K562 (cell line): ENCODE measurements around the gene CTDNEP1. TPM values are rescaled to one million over a fixed set of nuclear protein-coding genes. Genes with fewer than 3 reads are reported as not detected.

Experiments used
- ATF7 ChIP-seq: fragments of 450-650 bp; IDR thresholded peaks from 2 replicates; pipeline ENCODE4 v1.7.1; 2014; ENCODE audit warnings: mild to moderate bottlenecking, moderate library complexity
- ETS2 ChIP-seq: IDR thresholded peaks from 2 replicates; pipeline ENCODE4 v1.6.1; 2016; ENCODE audit warnings: borderline replicate concordance, missing genetic modification characterization, mild to moderate bottlenecking, moderate library complexity, missing compliant biosample characterization; ENCODE audit not compliant: poor library complexity, severe bottlenecking
- HNRNPK ChIP-seq: fragments of 200-400 bp; formaldehyde crosslinking; IDR thresholded peaks from one replicate; pipeline ENCODE4 v1.6.1; 2018; ENCODE audit warnings: mild to moderate bottlenecking, low read depth, low read length; ENCODE audit not compliant: poor library complexity, severe bottlenecking
- KDM5B ChIP-seq: fragments of 200-600 bp; sonication (generic); IDR thresholded peaks from 2 replicates; pipeline ENCODE4 v1.6.1; 2012; ENCODE audit warnings: low read depth, mild to moderate bottlenecking, moderate library complexity, low read length, control low read depth, inconsistent platforms; ENCODE audit not compliant: insufficient replicate concordance
- KLF13 ChIP-seq: fragments of 450-650 bp; IDR thresholded peaks from 2 replicates; pipeline ENCODE4 v1.6.1; 2016; ENCODE audit warnings: missing genetic modification characterization, low read depth, mild to moderate bottlenecking, missing compliant biosample characterization, moderate library complexity, borderline replicate concordance
- NFRKB ChIP-seq: fragments of 450-650 bp; IDR thresholded peaks from 2 replicates; pipeline ENCODE4 v1.6.1; 2016; ENCODE audit warnings: low read depth
- NR2C2 ChIP-seq, 2 experiments: fragments of 200-800 bp in 1 of 2; sonication (Bioruptor generic) in 1 of 2; sonication (generic) in 1 of 2; formaldehyde crosslinking in 1 of 2; IDR thresholded peaks; 2 replicates each; pipeline versions ENCODE4 v1.6.1 to v1.8.0; 2016 to 2022; ENCODE audit warnings: mild to moderate bottlenecking in 1 of 2, missing compliant biosample characterization in 1 of 2, missing genetic modification characterization in 1 of 2, missing genetic modification reagents in 1 of 2
- NRF1 ChIP-seq, 2 experiments: fragments of 450-650 bp; IDR thresholded peaks in 1 of 2; conservative IDR thresholded peaks in 1 of 2; 2 replicates each; pipeline ENCODE4 v1.6.1; 2014; ENCODE audit warnings: mild to moderate bottlenecking in 2 of 2
- PHF8 ChIP-seq: fragments of 200-600 bp; sonication (generic); IDR thresholded peaks from 2 replicates; pipeline ENCODE4 v1.6.1; 2012; ENCODE audit warnings: mixed run types, mild to moderate bottlenecking, inconsistent platforms, low read length, moderate library complexity, borderline replicate concordance
- PKNOX1 ChIP-seq: fragments of 450-650 bp; IDR thresholded peaks from 2 replicates; pipeline ENCODE4 v1.6.1; 2016
- SFPQ ChIP-seq: fragments of 200-400 bp; formaldehyde crosslinking; IDR thresholded peaks from 2 replicates; pipeline ENCODE4 v1.6.1; 2017; ENCODE audit warnings: mild to moderate bottlenecking, low read depth, low read length, moderate library complexity
- SIN3A ChIP-seq, 2 experiments: fragments of 150-350 bp in 1 of 2; IDR thresholded peaks; 2 replicates each; pipeline ENCODE4 v1.6.1; 2011 to 2016; ENCODE audit warnings: borderline replicate concordance in 2 of 2, low read depth in 2 of 2, low read length in 2 of 2, mild to moderate bottlenecking in 2 of 2, moderate library complexity in 2 of 2; ENCODE audit not compliant: control insufficient read depth in 1 of 2
- SPI1 ChIP-seq: IDR thresholded peaks from 2 replicates; pipeline ENCODE4 v1.6.1; 2011; ENCODE audit warnings: low read depth, low read length, control low read depth, borderline replicate concordance
- SUPT5H ChIP-seq: fragments of 450-650 bp; IDR thresholded peaks from 2 replicates; pipeline ENCODE4 v1.6.1; 2016
- TAF1 ChIP-seq: IDR thresholded peaks from 2 replicates; pipeline ENCODE4 v1.6.1; 2011; ENCODE audit warnings: mild to moderate bottlenecking, low read length, moderate library complexity; ENCODE audit not compliant: insufficient read depth, control insufficient read depth, severe bottlenecking; ENCODE audit errors: extremely low read depth
- TAF15 ChIP-seq: fragments of 200-400 bp; formaldehyde crosslinking; IDR thresholded peaks from 2 replicates; pipeline ENCODE4 v1.6.1; 2017; ENCODE audit warnings: mild to moderate bottlenecking, low read depth, low read length, moderate library complexity
- TBP ChIP-seq: optimal IDR thresholded peaks from 2 replicates; pipeline ENCODE3; 2011; ENCODE audit warnings: low read depth, low read length, improper control_type of control experiment
- WHSC1 ChIP-seq: IDR thresholded peaks from one replicate; pipeline ENCODE4 v1.6.1; 2012; ENCODE audit warnings: low read length, control low read depth, inconsistent platforms
- ZC3H4 ChIP-seq: sonication (generic); formaldehyde crosslinking; IDR thresholded peaks from 2 replicates; pipeline ENCODE4 v1.9.0; 2021; ENCODE audit warnings: missing genetic modification reagents, borderline replicate concordance
- polyA plus RNA-seq, 8 experiments: library from polyadenylated mRNA; depleted of rRNA in 4 of 8; stranded (reverse) in 5 of 8; unstranded in 3 of 8; fragments of >200 nt; fragmentation: Nextera tagmentation in 2 of 8; fragmentation: Illumina TruSeq in 1 of 8; extraction: Ambion mirVana in 2 of 8; extraction: Trizol in 1 of 8; gene quantifications; 2 replicates each; pipeline versions ENCODE4 v1.2.1 to v1.2.3, GENCODE V29; 2011 to 2014; ENCODE audit warnings: inconsistent platforms in 1 of 8, missing spikeins in 1 of 8
- total RNA-seq, 7 experiments: library from RNA; depleted of rRNA in 6 of 7; stranded (reverse); fragments of >200 nt in 6 of 7; fragmentation: Illumina TruSeq in 2 of 7; extraction: Trizol in 2 of 7; gene quantifications; 2 replicates each; pipeline versions ENCODE4 v1.2.1 to v1.2.3, GENCODE V29; 2011 to 2021; ENCODE audit warnings: low replicate concordance in 1 of 7
- TF ChIP-seq, protein P1 (sequence below), 2 experiments: fragments of 450-650 bp; IDR thresholded peaks; 2 replicates each; pipeline ENCODE4 v1.6.1; 2016

Gene CTDNEP1
- total and polyA plus RNA-seq, 9 of the 15 experiments (the other 6 are each of a cell fraction or from before 2014, with no cell fraction given), result 10.7 to 150 (median 28.5) TPM

- TF ChIP-seq TAF1 (peak; percentile 45), TAF15 (peak; percentile 98; the same call in 1 of the 2 replicates), PKNOX1 (0 out of 2 replicates have a peak, but pooled peaks have one; percentile 2), TBP (peak; percentile 47), SUPT5H (peak; percentile 17; the same call in 1 of the 2 replicates), HNRNPK (peak; percentile 96), SIN3A (IDR thresholded peaks at IDR 0.05; ENCODE audit: borderline replicate concordance in 2 of 2, control insufficient read depth in 1 of 2, low read depth in 2 of 2, low read length in 2 of 2) (peak in 1 of 2 experiments; percentile 61; a peak in 1 of 4 replicates), ZC3H4 (CRISPR knock-in tag) (peak; percentile 25; the same call in 1 of the 2 replicates), NRF1 (conservative IDR thresholded peaks at IDR 0.05 in 1 of 2, IDR thresholded peaks at IDR 0.05 in 1 of 2) (peak; percentile 23 to 45; a peak in 2 of 4 replicates), WHSC1 (no peak), ATF7 (peak; percentile 35; the same call in 1 of the 2 replicates), KLF13 (tag) (0 out of 2 replicates have a peak, but pooled peaks have one; percentile 28), SPI1 (peak; percentile 91), PHF8 (peak; percentile 59; the same call in 1 of the 2 replicates), NR2C2 (CRISPR knock-in tag; IDR thresholded peaks at IDR 0.05) (peak; percentile 36; the same call in 1 of the 2 replicates), NR2C2 (tag; IDR thresholded peaks at IDR 0.05) (no peak), SFPQ (peak; percentile 81), ETS2 (no peak), KDM5B (peak; percentile 21), NFRKB (peak; percentile 78)
- TF ChIP-seq, protein P1, sequence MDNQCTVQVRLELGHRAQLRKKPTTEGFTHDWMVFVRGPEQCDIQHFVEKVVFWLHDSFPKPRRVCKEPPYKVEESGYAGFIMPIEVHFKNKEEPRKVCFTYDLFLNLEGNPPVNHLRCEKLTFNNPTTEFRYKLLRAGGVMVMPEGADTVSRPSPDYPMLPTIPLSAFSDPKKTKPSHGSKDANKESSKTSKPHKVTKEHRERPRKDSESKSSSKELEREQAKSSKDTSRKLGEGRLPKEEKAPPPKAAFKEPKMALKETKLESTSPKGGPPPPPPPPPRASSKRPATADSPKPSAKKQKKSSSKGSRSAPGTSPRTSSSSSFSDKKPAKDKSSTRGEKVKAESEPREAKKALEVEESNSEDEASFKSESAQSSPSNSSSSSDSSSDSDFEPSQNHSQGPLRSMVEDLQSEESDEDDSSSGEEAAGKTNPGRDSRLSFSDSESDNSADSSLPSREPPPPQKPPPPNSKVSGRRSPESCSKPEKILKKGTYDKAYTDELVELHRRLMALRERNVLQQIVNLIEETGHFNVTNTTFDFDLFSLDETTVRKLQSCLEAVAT (IDR thresholded peaks at IDR 0.05), result peak; percentile 59 to 66; a peak in 3 of 4 replicates
These were observed 9.5 kb downstream of the CTDNEP1 start, which contains the start of gene GABARAP (continued) for GRCh38 chr17:7241783-7242716.
